Duodenal mucosa (tissue), 2 donors: Measurements from ENCODE around the gene FNDC7.

Experiments
- H3K27ac ChIP-seq: one replicate; pipeline ENCODE4 v1.7.0; 2013; ENCODE audit warnings: low read depth, low read length
- H3K27me3 ChIP-seq, 2 donors: one replicate each; pipeline ENCODE4 v1.7.0; 2013; ENCODE audit warnings: low read length in 2 of 2, control low read depth in 1 of 2; ENCODE audit not compliant: insufficient read depth in 2 of 2, control insufficient read depth in 1 of 2
- H3K36me3 ChIP-seq, 2 donors: one replicate each; pipeline ENCODE4 v1.7.0; 2013; ENCODE audit warnings: low read length in 2 of 2, control low read depth in 1 of 2; ENCODE audit not compliant: insufficient read depth in 2 of 2, control insufficient read depth in 1 of 2
- H3K4me1 ChIP-seq, 2 donors: one replicate each; pipeline ENCODE4 v1.7.0; 2013; ENCODE audit warnings: low read length in 2 of 2, control low read depth in 1 of 2; ENCODE audit not compliant: insufficient read depth in 2 of 2, control insufficient read depth in 1 of 2
- H3K4me3 ChIP-seq, 2 donors: one replicate each; pipeline ENCODE4 v1.7.0; 2013; ENCODE audit warnings: low read length in 2 of 2, low read depth in 1 of 2
- H3K9ac ChIP-seq, 2 donors: one replicate each; pipeline ENCODE4 v1.7.0; 2013; ENCODE audit warnings: low read length in 2 of 2, low read depth in 1 of 2
- H3K9me3 ChIP-seq, 2 donors: one replicate each; pipeline ENCODE4 v1.7.0; 2013; ENCODE audit warnings: low read length in 2 of 2, control low read depth in 1 of 2; ENCODE audit not compliant: control insufficient read depth in 1 of 2

Gene FNDC7

GRCh38 chr1:108742253-108742652 is 29.5 kb downstream of the FNDC7 start:
- H3K9ac ChIP-seq: no peak overlapping the region
- H3K36me3 ChIP-seq: no peaks in the 10 kb centered on the region
- H3K4me1 ChIP-seq: peaks cover 0 to under 1% of the 10 kb centered on the region in 2 donors
- no peaks in the 10 kb centered on the region for H3K27me3 ChIP-seq
- no peak overlapping the region for H3K4me3 ChIP-seq
- no peaks in the 10 kb centered on the region for H3K9me3 ChIP-seq
- no peak overlapping the region for H3K27ac ChIP-seq

GRCh38 chr1:108745980-108746381 is 33.3 kb downstream of the FNDC7 start:
- Histone ChIP-seq H3K4me1 (peaks cover 0 to 11% of the 10 kb centered on the region in 2 donors), H3K36me3 (peaks cover 1 to 5% of the 10 kb centered on the region in 2 donors), H3K4me3 (peak overlapping the region in 1 of 2 donors; percentile 40), H3K9me3 (no peaks in the 10 kb centered on the region), H3K9ac (peak overlapping the region; percentile 14 to 39), H3K27ac (no peak overlapping the region), H3K27me3 (no peaks in the 10 kb centered on the region)

GRCh38 chr1:108746382-108747170 is 33.9 kb downstream of the FNDC7 start, which contains the start of gene STXBP3:
TSS of gene STXBP3 (plus strand) at chr1:108746674. CDS start at chr1:108746738, 64 bp downstream.
- H3K27ac ChIP-seq: peak within 1 kb of the TSS; percentile 97
- H3K4me3 ChIP-seq: peak within 1 kb of the TSS; percentile 86 to 94
- H3K9ac ChIP-seq: peak within 1 kb of the TSS; percentile 90 to 100
- no peaks in the 10 kb centered on the region for H3K27me3 ChIP-seq
- H3K9me3 ChIP-seq: no peaks in the 10 kb centered on the region
- H3K4me1 ChIP-seq: peaks cover 0 to 11% of the 10 kb centered on the region in 2 donors
- H3K36me3 ChIP-seq: peaks cover 3 to 5% of the 10 kb centered on the region in 2 donors

GRCh38 chr1:108747171-108747850 is 34.6 kb downstream of the FNDC7 start:
- H3K27ac ChIP-seq: peak overlapping the region; percentile 97
- no peaks in the 10 kb centered on the region for H3K27me3 ChIP-seq
- H3K4me1 ChIP-seq: peaks cover 0 to 11% of the 10 kb centered on the region in 2 donors
- peak overlapping the region; percentile 90 to 100 for H3K9ac ChIP-seq
- peaks cover 3 to 9% of the 10 kb centered on the region in 2 donors for H3K36me3 ChIP-seq
- H3K4me3 ChIP-seq: peak overlapping the region; percentile 86 to 94
- H3K9me3 ChIP-seq: no peaks in the 10 kb centered on the region

GRCh38 chr1:108747898-108748297 is 35.2 kb downstream of the FNDC7 start:
- H3K27me3 ChIP-seq: no peaks in the 10 kb centered on the region
- peaks cover 0 to 11% of the 10 kb centered on the region in 2 donors for H3K4me1 ChIP-seq
- H3K9me3 ChIP-seq: no peaks in the 10 kb centered on the region
- H3K27ac ChIP-seq: no peak overlapping the region
- H3K9ac ChIP-seq: no peak overlapping the region
- peaks cover 5 to 14% of the 10 kb centered on the region in 2 donors for H3K36me3 ChIP-seq
- H3K4me3 ChIP-seq: no peak overlapping the region

- H3K4me3 ChIP-seq: no peak overlapping the region
- peaks cover 5 to 18% of the 10 kb centered on the region in 2 donors for H3K36me3 ChIP-seq
- H3K27me3 ChIP-seq: no peaks in the 10 kb centered on the region
- H3K9ac ChIP-seq: no peak overlapping the region
- no peak overlapping the region for H3K27ac ChIP-seq
- H3K9me3 ChIP-seq: no peaks in the 10 kb centered on the region
- peaks cover 0 to 11% of the 10 kb centered on the region in 2 donors for H3K4me1 ChIP-seq
Observed at GRCh38 chr1:108749081-108749480, 36.4 kb downstream of the FNDC7 start.

GRCh38 chr1:108750476-108751181 is 37.9 kb downstream of the FNDC7 start:
- H3K36me3 ChIP-seq: peaks cover 12 to 30% of the 10 kb centered on the region in 2 donors
- H3K9me3 ChIP-seq: no peaks in the 10 kb centered on the region
- H3K27ac ChIP-seq: no peak overlapping the region
- no peak overlapping the region for H3K4me3 ChIP-seq
- H3K9ac ChIP-seq: no peak overlapping the region
- H3K4me1 ChIP-seq: peaks cover 0 to 11% of the 10 kb centered on the region in 2 donors
- H3K27me3 ChIP-seq: no peaks in the 10 kb centered on the region

- H3K4me3 ChIP-seq: no peak overlapping the region
- H3K4me1 ChIP-seq: no peaks in the 10 kb centered on the region
- H3K36me3 ChIP-seq: peaks cover 21 to 35% of the 10 kb centered on the region in 2 donors
- H3K27me3 ChIP-seq: no peaks in the 10 kb centered on the region
- no peak overlapping the region for H3K9ac ChIP-seq
- no peak overlapping the region for H3K27ac ChIP-seq
- H3K9me3 ChIP-seq: no peaks in the 10 kb centered on the region
Observed at GRCh38 chr1:108753363-108753762, 40.7 kb downstream of the FNDC7 start.

- Histone ChIP-seq H3K4me3 (no peak overlapping the region), H3K9ac (no peak overlapping the region), H3K27me3 (no peaks in the 10 kb centered on the region), H3K27ac (no peak overlapping the region), H3K36me3 (peaks cover 24 to 39% of the 10 kb centered on the region in 2 donors), H3K4me1 (no peaks in the 10 kb centered on the region), H3K9me3 (no peaks in the 10 kb centered on the region)
Observed at GRCh38 chr1:108758796-108759195, 46.1 kb downstream of the FNDC7 start.

GRCh38 chr1:108767115-108767514 is 54.4 kb downstream of the FNDC7 start:
- Histone ChIP-seq H3K36me3 (peaks cover 15 to 45% of the 10 kb centered on the region in 2 donors), H3K9ac (no peak overlapping the region), H3K27ac (no peak overlapping the region), H3K4me1 (no peaks in the 10 kb centered on the region), H3K9me3 (no peaks in the 10 kb centered on the region), H3K27me3 (no peaks in the 10 kb centered on the region), H3K4me3 (no peak overlapping the region)
